Esophagus muscularis mucosa (tissue), 4 donors: ENCODE measurements around the gene GAPDH. TPM values are rescaled to one million over a fixed set of nuclear protein-coding genes. Genes with fewer than 3 reads are reported as not detected.

ENCODE experiments used
- DNase-seq: peaks from one replicate; pipeline ENCODE4 v3.0.0-alpha.2; 2017; ENCODE audit errors: extremely low spot score
- H3K27ac ChIP-seq, 4 donors: fragments of 200-600 bp; sonication (generic); replicated peaks in 1 of 4; 1 replicate in 3 of 4; 2 replicates in 1 of 4; pipeline ENCODE4 v1.5.1; 2016 to 2019; ENCODE audit warnings: mild to moderate bottlenecking in 1 of 4
- H3K27me3 ChIP-seq, 4 donors: fragments of 200-600 bp; sonication (generic); one replicate each; pipeline versions ENCODE4 v1.5.1 to v1.6.0; 2016 to 2019
- H3K36me3 ChIP-seq, 4 donors: fragments of 200-600 bp; sonication (generic); one replicate each; pipeline ENCODE4 v1.5.1; 2016 to 2019
- H3K4me1 ChIP-seq, 4 donors: fragments of 200-600 bp; sonication (generic); one replicate each; pipeline ENCODE4 v1.5.1; 2016 to 2019
- H3K4me3 ChIP-seq, 4 donors: fragments of 200-600 bp; sonication (generic); 1 replicate in 2 of 4; 2 replicates in 2 of 4; pipeline ENCODE4 v1.5.1; 2016 to 2019; ENCODE audit warnings: mild to moderate bottlenecking in 4 of 4, moderate library complexity in 1 of 4
- H3K9me3 ChIP-seq, 4 donors: fragments of 200-600 bp; sonication (generic); 1 replicate in 3 of 4; 2 replicates in 1 of 4; pipeline ENCODE4 v1.5.1; 2016 to 2019
- EP300 ChIP-seq: sonication (generic); formaldehyde crosslinking; IDR thresholded peaks from one replicate; pipeline ENCODE4 v1.6.1; 2017; ENCODE audit warnings: antibody characterized with exemption
- POLR2A ChIP-seq: fragments of 450-650 bp; IDR thresholded peaks from one replicate; pipeline ENCODE4 v1.6.1; 2017; ENCODE audit warnings: antibody characterized with exemption, moderate library complexity, mild to moderate bottlenecking, low read depth
- POLR2AphosphoS5 ChIP-seq, 2 donors: sonication (generic); formaldehyde crosslinking; IDR thresholded peaks; one replicate each; pipeline ENCODE4 v1.6.1; 2017; ENCODE audit warnings: antibody characterized with exemption in 2 of 2
- WGBS: methylation state at CpG from one replicate; pipeline ENCODE4 v1.1.5; 2018; 5-methylcytosine and 5-hydroxymethylcytosine counted together
- intact Hi-C: fragments of 100-400 bp; cut with DNase I; formaldehyde crosslinking; loops from one replicate; pipeline ENCODE4 v1.15.1; 2023
- total RNA-seq, 4 donors: library from RNA; depleted of rRNA; stranded (reverse); fragments of >200 nt; gene quantifications; one replicate each; pipeline versions ENCODE4 v1.1.0 to v1.2.1, GENCODE V29; 2016
- TF ChIP-seq, protein P1 (sequence below), 3 experiments: fragments of 200-600 bp in 2 of 3; fragments of 450-650 bp in 1 of 3; sonication (generic) in 2 of 3; IDR thresholded peaks; one replicate each; pipeline ENCODE4 v1.5.1; 2017 to 2019; ENCODE audit warnings: antibody characterized with exemption in 3 of 3, mild to moderate bottlenecking in 2 of 3, moderate library complexity in 1 of 3

The GAPDH gene
- total RNA-seq, 4 donors from 2014 or later: 2,279 to 3,578 (median 2,742) TPM

- peaks cover 78 to 91% (median 85%) of the 10 kb centered on the region in 4 donors for H3K36me3 ChIP-seq
Observed at GRCh38 chr12:6573001-6573400, 38.7 kb downstream of the GAPDH start.

DNA sequence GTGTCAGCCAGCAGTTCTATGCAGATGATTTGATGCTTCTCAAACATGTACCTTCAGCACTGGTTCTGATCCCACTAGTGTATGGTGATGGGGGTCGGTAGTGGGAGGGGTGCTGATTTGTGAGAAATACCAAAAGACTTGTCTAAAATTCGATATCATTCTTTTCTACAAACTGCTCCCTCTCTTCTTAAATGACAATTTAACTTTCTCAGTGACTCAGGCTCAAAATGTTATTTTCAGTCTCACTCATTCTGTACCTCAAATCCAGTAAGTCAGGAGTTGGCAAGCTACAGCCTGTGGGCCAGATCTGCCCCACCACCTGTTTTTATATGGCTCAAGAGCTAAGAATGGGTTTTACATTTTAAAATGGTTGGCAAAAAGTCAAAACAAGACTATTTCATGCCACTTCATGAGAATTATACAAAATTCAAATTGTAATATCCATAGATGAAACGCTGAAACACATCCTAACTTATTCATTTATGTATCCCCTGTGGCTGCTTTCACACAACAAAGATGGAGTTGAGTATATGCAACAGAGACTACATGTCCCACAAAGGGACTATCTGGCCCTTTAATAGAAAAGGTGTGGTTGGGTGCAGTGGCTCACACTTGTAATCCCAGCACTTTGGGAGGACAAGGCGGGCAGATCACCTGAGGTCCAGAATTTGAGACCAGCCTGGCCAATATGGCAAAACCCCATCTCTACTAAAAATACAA is 40.4 kb downstream of the GAPDH start:
- intact Hi-C loops: no loop called here
- peaks cover 92 to 100% (median 96%) of the 10 kb centered on the region in 4 donors for H3K36me3 ChIP-seq
- H3K27ac ChIP-seq: no peak overlapping the region
- H3K4me3 ChIP-seq: no peak overlapping the region
- H3K9me3 ChIP-seq: no peaks in the 10 kb centered on the region
- no peaks in the 10 kb centered on the region for H3K4me1 ChIP-seq
- DNase-seq: no peak
- H3K27me3 ChIP-seq: no peaks in the 10 kb centered on the region
- 91% methylated on average over 4 of the region's 4 CpGs for WGBS
- TF ChIP-seq EP300 (no peak), POLR2A (no peak), POLR2AphosphoS5 (IDR thresholded peaks at IDR 0.05) (no peak)
- TF ChIP-seq, protein P1, sequence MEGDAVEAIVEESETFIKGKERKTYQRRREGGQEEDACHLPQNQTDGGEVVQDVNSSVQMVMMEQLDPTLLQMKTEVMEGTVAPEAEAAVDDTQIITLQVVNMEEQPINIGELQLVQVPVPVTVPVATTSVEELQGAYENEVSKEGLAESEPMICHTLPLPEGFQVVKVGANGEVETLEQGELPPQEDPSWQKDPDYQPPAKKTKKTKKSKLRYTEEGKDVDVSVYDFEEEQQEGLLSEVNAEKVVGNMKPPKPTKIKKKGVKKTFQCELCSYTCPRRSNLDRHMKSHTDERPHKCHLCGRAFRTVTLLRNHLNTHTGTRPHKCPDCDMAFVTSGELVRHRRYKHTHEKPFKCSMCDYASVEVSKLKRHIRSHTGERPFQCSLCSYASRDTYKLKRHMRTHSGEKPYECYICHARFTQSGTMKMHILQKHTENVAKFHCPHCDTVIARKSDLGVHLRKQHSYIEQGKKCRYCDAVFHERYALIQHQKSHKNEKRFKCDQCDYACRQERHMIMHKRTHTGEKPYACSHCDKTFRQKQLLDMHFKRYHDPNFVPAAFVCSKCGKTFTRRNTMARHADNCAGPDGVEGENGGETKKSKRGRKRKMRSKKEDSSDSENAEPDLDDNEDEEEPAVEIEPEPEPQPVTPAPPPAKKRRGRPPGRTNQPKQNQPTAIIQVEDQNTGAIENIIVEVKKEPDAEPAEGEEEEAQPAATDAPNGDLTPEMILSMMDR (IDR thresholded peaks at IDR 0.05): no peak

More at GRCh38 chr12:6573001-6573400, 38.7 kb downstream of the GAPDH start:
- TF ChIP-seq EP300 (no peak), POLR2AphosphoS5 (IDR thresholded peaks at IDR 0.05) (no peak), POLR2A (no peak)
- TF ChIP-seq, protein P1 (IDR thresholded peaks at IDR 0.05): no peak
- H3K4me3 ChIP-seq: no peak overlapping the region
- no peaks in the 10 kb centered on the region for H3K27me3 ChIP-seq
- H3K9me3 ChIP-seq: no peaks in the 10 kb centered on the region
- 87% methylated on average over 8 of the region's 8 CpGs for WGBS
- no peak for DNase-seq
- intact Hi-C loops: no loop called here
- peaks cover 6 to 11% (median 9%) of the 10 kb centered on the region in 4 donors for H3K4me1 ChIP-seq
- H3K27ac ChIP-seq: no peak overlapping the region

- peaks cover 92 to 100% (median 96%) of the 10 kb centered on the region in 4 donors for H3K36me3 ChIP-seq
Observed at GRCh38 chr12:6575648-6576047, 41.3 kb downstream of the GAPDH start.

GRCh38 chr12:6582196-6582595 is 47.9 kb downstream of the GAPDH start:
- DNase-seq: no peak
- Histone ChIP-seq H3K9me3 (no peaks in the 10 kb centered on the region), H3K27ac (no peak overlapping the region), H3K4me3 (no peak overlapping the region), H3K27me3 (no peaks in the 10 kb centered on the region), H3K36me3 (peaks cover 88 to 100% (median 97%) of the 10 kb centered on the region in 4 donors), H3K4me1 (no peaks in the 10 kb centered on the region)
- no peak for TF ChIP-seq POLR2A
- TF ChIP-seq, protein P1 (IDR thresholded peaks at IDR 0.05): no peak
- no peak for TF ChIP-seq POLR2AphosphoS5 (IDR thresholded peaks at IDR 0.05)
- no peak for TF ChIP-seq EP300
- intact Hi-C loops: no loop called here
- WGBS: 62% methylated on average over 6 of the region's 6 CpGs

More at GRCh38 chr12:6575648-6576047, 41.3 kb downstream of the GAPDH start:
- no peak for TF ChIP-seq POLR2A
- TF ChIP-seq POLR2AphosphoS5 (IDR thresholded peaks at IDR 0.05): no peak
- TF ChIP-seq, protein P1 (IDR thresholded peaks at IDR 0.05): no peak
- TF ChIP-seq EP300: no peak
- DNase-seq: no peak
- H3K4me3 ChIP-seq: no peak overlapping the region
- intact Hi-C loops: no loop called here
- H3K9me3 ChIP-seq: no peaks in the 10 kb centered on the region
- H3K4me1 ChIP-seq: no peaks in the 10 kb centered on the region
- H3K27ac ChIP-seq: no peak overlapping the region
- no peaks in the 10 kb centered on the region for H3K27me3 ChIP-seq
- 75% methylated on average over 8 of the region's 8 CpGs for WGBS

DNA sequence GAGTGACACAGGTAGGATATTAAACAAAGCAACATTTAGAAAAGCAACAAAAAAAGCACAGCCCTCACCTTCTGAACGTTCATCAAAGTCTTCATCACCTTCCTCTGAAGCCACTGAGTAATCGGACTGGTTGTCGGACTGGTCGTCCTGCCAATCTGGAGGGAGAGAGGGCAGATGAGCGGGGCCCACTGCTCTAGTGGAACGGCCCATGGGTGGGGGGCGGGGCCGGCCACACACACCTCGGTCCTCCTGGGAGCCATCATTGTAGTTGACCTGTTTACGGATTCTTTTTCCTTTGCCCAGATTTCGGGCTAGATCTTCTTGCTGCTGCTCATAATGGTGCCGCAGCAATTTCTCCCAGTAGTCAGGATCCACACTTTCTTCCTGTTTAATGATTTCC is 48.6 kb downstream of the GAPDH start:
- no peak for DNase-seq
- intact Hi-C loops: no loop called here
- 90% methylated on average over 12 of the region's 12 CpGs for WGBS
- no peak overlapping the region for H3K27ac ChIP-seq
- TF ChIP-seq, protein P1 (IDR thresholded peaks at IDR 0.05): no peak
- no peak for TF ChIP-seq EP300
- TF ChIP-seq POLR2AphosphoS5 (IDR thresholded peaks at IDR 0.05): no peak
- no peak for TF ChIP-seq POLR2A
- H3K27me3 ChIP-seq: no peaks in the 10 kb centered on the region
- H3K4me3 ChIP-seq: no peak overlapping the region
- H3K9me3 ChIP-seq: no peaks in the 10 kb centered on the region
- H3K36me3 ChIP-seq: peaks cover 88 to 100% (median 97%) of the 10 kb centered on the region in 4 donors
- no peaks in the 10 kb centered on the region for H3K4me1 ChIP-seq
